AG10803 (cell line): ENCODE data around the gene ARHGAP15.

Experiments
- DNase-seq: peaks from one replicate; pipeline ENCODE4 v3.0.0; 2010; ENCODE audit warnings: low read depth
- H3K4me3 ChIP-seq: 2 replicates; pipeline ENCODE4 v1.5.1; 2011; ENCODE audit warnings: mild to moderate bottlenecking, low read length, control low read depth
- CTCF ChIP-seq: conservative IDR thresholded peaks from 2 replicates; pipeline ENCODE4 v1.5.1; 2011; ENCODE audit warnings: mild to moderate bottlenecking, low read length, control low read depth, inconsistent platforms

The ARHGAP15 gene

GRCh38 chr2:143195511-143195910 lies 66.3 kb downstream of the ARHGAP15 start:
- no peak for DNase-seq
- no peak for TF ChIP-seq CTCF
- no peak overlapping the region for H3K4me3 ChIP-seq

GRCh38 chr2:143204062-143204461 lies 74.8 kb downstream of the ARHGAP15 start:
- no peak overlapping the region for H3K4me3 ChIP-seq
- DNase-seq, result no peak
- no peak for TF ChIP-seq CTCF

GRCh38 chr2:143205106-143205764 lies 76.0 kb downstream of the ARHGAP15 start:
- no peak overlapping the region for H3K4me3 ChIP-seq
- DNase-seq, result peak; percentile 12
- TF ChIP-seq CTCF, result peak; percentile 44

- no peak for DNase-seq
- no peak for TF ChIP-seq CTCF
- no peak overlapping the region for H3K4me3 ChIP-seq
These were observed 80.6 kb downstream of the ARHGAP15 start for GRCh38 chr2:143209570-143210445.

GRCh38 chr2:143210446-143210819 lies 81.2 kb downstream of the ARHGAP15 start:
- no peak for TF ChIP-seq CTCF
- DNase-seq, result no peak
- no peak overlapping the region for H3K4me3 ChIP-seq

- TF ChIP-seq CTCF, result no peak
- no peak overlapping the region for H3K4me3 ChIP-seq
- no peak for DNase-seq
These were observed 88.4 kb downstream of the ARHGAP15 start for GRCh38 chr2:143217512-143218115.

- no peak for TF ChIP-seq CTCF
- H3K4me3 ChIP-seq, result no peak overlapping the region
- DNase-seq, result no peak
These were observed 89.4 kb downstream of the ARHGAP15 start for GRCh38 chr2:143218621-143219020.
